ENCODE data around the gene ZNF740. TPM values are rescaled to one million over a fixed set of nuclear protein-coding genes. Genes with fewer than 3 reads are reported as not detected.

Gene ZNF740
- total and polyA plus RNA-seq, 2 of the 8 experiments (the other 6 are each of a cell fraction or from before 2014, with no cell fraction given) = 8.2 to 40.0 TPM

DNA sequence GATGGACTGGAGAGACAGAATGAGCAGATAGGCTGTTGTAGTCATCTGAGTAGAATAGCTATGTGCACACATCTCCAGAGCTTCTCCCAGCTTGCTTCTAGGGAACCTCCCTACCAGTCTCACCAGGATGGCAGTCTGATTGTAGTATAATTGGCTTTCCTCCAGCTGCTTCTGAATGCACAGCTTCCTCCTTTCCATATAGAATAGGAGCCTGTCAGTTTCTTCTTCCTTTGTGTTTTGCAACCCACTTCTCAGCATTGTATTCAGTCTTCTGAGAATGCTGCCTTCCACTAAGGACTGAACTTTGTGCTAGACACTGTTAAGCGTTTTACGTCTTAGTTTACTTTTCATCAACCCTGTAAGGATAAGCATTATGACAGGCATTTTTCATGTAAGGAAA lies 2.4 kb downstream of the ZNF740 start:
- Histone ChIP-seq H3K4me3 (ENCODE audit: extremely low read depth in 1 of 4, insufficient read depth in 2 of 4, low read depth in 3 of 4, low read length in 4 of 4) (no peak overlapping the region), H3K4ac (replicated peaks; ENCODE audit: insufficient read length, low read depth, low read length) (no peak overlapping the region), H3K9ac (replicated peaks in 1 of 4; ENCODE audit: extremely low read depth in 1 of 4, low read depth in 3 of 4, low read length in 3 of 4) (no peak overlapping the region), H3K14ac (ENCODE audit: insufficient read length) (no peak overlapping the region), H2AFZ (ENCODE audit: low read length) (no peak overlapping the region), H4K91ac (replicated peaks; ENCODE audit: insufficient read length, low read length) (no peak overlapping the region), H3K79me1 (ENCODE audit: low read depth, low read length) (peaks cover 2% of the 10 kb centered on the region; the same call in 1 of the 2 replicates), H3K27me3 (replicated peaks in 1 of 4; ENCODE audit: control insufficient read depth in 3 of 4, extremely low read depth in 1 of 4, insufficient read depth in 3 of 4, low read length in 3 of 4) (peaks cover 0 to 13% (median 12%) of the 10 kb centered on the region in 4 experiments; a peak in 6 of 7 replicates), H3K23me2 (ENCODE audit: low read depth, low read length) (peaks cover 8% of the 10 kb centered on the region), H2BK5ac (ENCODE audit: low read depth, low read length) (no peak overlapping the region), H3K9me3 (ENCODE audit: insufficient read depth in 2 of 2, low read depth in 1 of 2, low read length in 1 of 2) (no peaks in the 10 kb centered on the region), H3K4me2 (ENCODE audit: insufficient read depth in 1 of 2, low read depth in 2 of 2, low read length in 2 of 2) (no peak overlapping the region; a peak in 1 of 4 replicates), H4K8ac (ENCODE audit: extremely low read depth, insufficient read depth, low read length) (no peak overlapping the region), H3K27ac (ENCODE audit: low read depth, low read length) (no peak overlapping the region), H3K56ac (replicated peaks; ENCODE audit: insufficient read length, low read depth, low read length) (no peak overlapping the region), H3K79me2 (ENCODE audit: control insufficient read depth in 1 of 2, insufficient read depth in 2 of 2, low read length in 2 of 2) (peaks cover 0 to 11% of the 10 kb centered on the region in 2 experiments; a peak in 2 of 4 replicates), H4K20me1 (replicated peaks in 1 of 2; ENCODE audit: control insufficient read depth in 1 of 2, insufficient read depth in 2 of 2, low read length in 2 of 2) (peaks cover 0 to 11% of the 10 kb centered on the region in 2 experiments), H2BK12ac (ENCODE audit: low read depth, low read length) (no peak overlapping the region), H3K18ac (ENCODE audit: extremely low read depth, low read length) (no peak overlapping the region), H2BK15ac (ENCODE audit: low read length) (no peak overlapping the region), H4K5ac (ENCODE audit: insufficient read length, low read depth, low read length) (no peak overlapping the region), H3K4me1 (replicated peaks in 1 of 4; ENCODE audit: control insufficient read depth in 3 of 4, insufficient read depth in 4 of 4, low read length in 3 of 4) (peaks cover 2 to 10% (median 4%) of the 10 kb centered on the region in 4 experiments; a peak in 6 of 7 replicates), H2BK120ac (replicated peaks; ENCODE audit: low read depth, low read length) (no peak overlapping the region), H2AK5ac (ENCODE audit: low read depth, low read length) (no peak overlapping the region), H2BK20ac (ENCODE audit: low read length) (no peak overlapping the region), H3K36me3 (ENCODE audit: control insufficient read depth in 2 of 4, insufficient read depth in 4 of 4, low read length in 3 of 4) (peaks cover 12 to 50% (median 36%) of the 10 kb centered on the region in 4 experiments), H3K23ac (ENCODE audit: insufficient read length) (no peak overlapping the region)
- no peak for FAIRE-seq
- 91% methylated on average over 2 of the region's 2 CpGs; no CpG with 5 or more reads in 1 of the 2 experiments for WGBS, 2 experiments (ENCODE audit: extremely low coverage in 1 of 2, insufficient coverage in 1 of 2, insufficient read length in 1 of 2, insufficient replicate concordance in 2 of 2, low coverage in 1 of 2, low lambda C conversion rate in 2 of 2, missing lambda C conversion rate in 1 of 2)
- POLR2A ChIA-PET (ENCODE audit: partially characterized antibody) = interaction anchor here (0.6 to 3.8 kb wide), 5 partner anchors 9 to 240 kb away, joined by 3 to 18 read pairs (median 3); no protein-coding TSS in a partner anchor
- CTCF ChIA-PET (ENCODE audit: partially characterized antibody) = interaction anchor here (1.0 to 11.1 kb wide), 9 partner anchors 8 to 239 kb away, joined by 3 to 164 read pairs (median 26); partner anchors contain the start of gene ITGB7
- no peak for DNase-seq (ENCODE audit: low read depth in 1 of 2, low spot score in 2 of 2)
- TF ChIP-seq SRF (IDR thresholded peaks at IDR 0.05; ENCODE audit: low read depth, low read length) (no peak), SP2 (IDR thresholded peaks at IDR 0.05; ENCODE audit: low read length) (no peak)
